ENCODE data around the gene NUMBL.

- TF ChIP-seq TEAD4 (IDR thresholded peaks at IDR 0.05) (no peak), TCF12 (IDR thresholded peaks at IDR 0.05; ENCODE audit: low read depth) (no peak), EGR1 (IDR thresholded peaks at IDR 0.05) (no peak), FOXM1 (IDR thresholded peaks at IDR 0.05; ENCODE audit: borderline replicate concordance, low read depth) (no peak), CEBPB (IDR thresholded peaks at IDR 0.05) (no peak), REST (IDR thresholded peaks at IDR 0.05; ENCODE audit: low read depth) (no peak), YY1 (IDR thresholded peaks at IDR 0.05; ENCODE audit: low read depth) (no peak)
Measured at GRCh38 chr19:40685563-40685962, 4.9 kb downstream of the NUMBL start.
